ENCODE results near the gene TCF3. TPM values are rescaled to one million over a fixed set of nuclear protein-coding genes. Genes with fewer than 3 reads are reported as not detected.

The TCF3 gene
- total and polyA plus RNA-seq, 2 donors (not counting 3 experiments of a cell fraction or from before 2014, with no cell fraction given), result 147 to 193 TPM

GRCh38 chr19:1621021-1621420 is 31.4 kb downstream of the TCF3 start:
- Histone ChIP-seq H3K9ac (replicated peaks; ENCODE audit: extremely low read depth, insufficient read depth, low read length) (no peak overlapping the region), H3K4me3 (replicated peaks in 1 of 3; ENCODE audit: insufficient read depth in 1 of 3, low read depth in 1 of 3, low read length in 3 of 3) (no peak overlapping the region), H3K9me3 (replicated peaks; ENCODE audit: control insufficient read depth, insufficient read depth, low read length) (no peaks in the 10 kb centered on the region), H3K27me3 (ENCODE audit: control insufficient read depth in 2 of 2, insufficient read depth in 2 of 2, low read length in 2 of 2) (no peaks in the 10 kb centered on the region), H3K36me3 (ENCODE audit: control insufficient read depth in 2 of 2, extremely low read depth in 1 of 2, insufficient read depth in 2 of 2, low read length in 2 of 2) (peaks cover 23 to 50% of the 10 kb centered on the region in 2 experiments), H4K20me1 (replicated peaks; ENCODE audit: control insufficient read depth, extremely low read depth, insufficient read depth, low read length) (no peaks in the 10 kb centered on the region), H2AFZ (ENCODE audit: low read depth, low read length) (no peak overlapping the region), H3K79me2 (ENCODE audit: control insufficient read depth, insufficient read depth, low read length) (peaks cover 2% of the 10 kb centered on the region), H3K27ac (ENCODE audit: insufficient read depth, low read depth, low read length) (no peak overlapping the region), H3K4me1 (ENCODE audit: control insufficient read depth, extremely low read depth, insufficient read depth, low read length) (no peaks in the 10 kb centered on the region), H3K9me1 (replicated peaks; ENCODE audit: control insufficient read depth, extremely low read depth, insufficient read depth, low read length) (no peaks in the 10 kb centered on the region), H3K4me2 (ENCODE audit: insufficient read depth, low read length) (no peak overlapping the region)
- intact Hi-C loops (cut with micrococcal nuclease), result loop anchor here (5.0 kb wide), 1 partner anchor 146 kb away; no protein-coding TSS in a partner anchor
- FAIRE-seq, result no peak
- POLR2A ChIA-PET, result no interaction called here
- TF ChIP-seq POLR2AphosphoS5 (IDR thresholded peaks at IDR 0.05; ENCODE audit: insufficient read depth, low read depth, low read length) (no peak), POLR2A (IDR thresholded peaks at IDR 0.05; ENCODE audit: low read depth, low read length) (no peak), CTCF (IDR thresholded peaks at IDR 0.05; ENCODE audit: extremely low read depth in 1 of 2, insufficient read depth in 1 of 2, low read depth in 1 of 2, low read length in 2 of 2) (no peak), MAX (IDR thresholded peaks at IDR 0.05; ENCODE audit: insufficient read depth, insufficient read length) (no peak), JUN (IDR thresholded peaks at IDR 0.05; ENCODE audit: borderline replicate concordance, insufficient read depth, insufficient read length, low read depth) (no peak), FOS (IDR thresholded peaks at IDR 0.05; ENCODE audit: borderline replicate concordance, insufficient read depth, low read length) (no peak), EZH2 (IDR thresholded peaks at IDR 0.05; ENCODE audit: borderline replicate concordance, low read depth, low read length, severe bottlenecking) (no peak), GATA2 (IDR thresholded peaks at IDR 0.05; ENCODE audit: insufficient read depth, insufficient read length, low read depth, low read length) (no peak), MYC (IDR thresholded peaks at IDR 0.05; ENCODE audit: low read depth, low read length) (no peak)
- DNase-seq (ENCODE audit: low read depth, low spot score), result no peak
- BruUV-seq (replicated peaks), result no TSS peak
- dilution Hi-C loops (cut with MboI; ENCODE audit: extremely low pct_ligation_motif_present, low sequenced_read_pairs), result no loop called here
- CTCF ChIA-PET, result no interaction called here
